ENCODE results near the gene CCDC194.

The CCDC194 gene

DNA sequence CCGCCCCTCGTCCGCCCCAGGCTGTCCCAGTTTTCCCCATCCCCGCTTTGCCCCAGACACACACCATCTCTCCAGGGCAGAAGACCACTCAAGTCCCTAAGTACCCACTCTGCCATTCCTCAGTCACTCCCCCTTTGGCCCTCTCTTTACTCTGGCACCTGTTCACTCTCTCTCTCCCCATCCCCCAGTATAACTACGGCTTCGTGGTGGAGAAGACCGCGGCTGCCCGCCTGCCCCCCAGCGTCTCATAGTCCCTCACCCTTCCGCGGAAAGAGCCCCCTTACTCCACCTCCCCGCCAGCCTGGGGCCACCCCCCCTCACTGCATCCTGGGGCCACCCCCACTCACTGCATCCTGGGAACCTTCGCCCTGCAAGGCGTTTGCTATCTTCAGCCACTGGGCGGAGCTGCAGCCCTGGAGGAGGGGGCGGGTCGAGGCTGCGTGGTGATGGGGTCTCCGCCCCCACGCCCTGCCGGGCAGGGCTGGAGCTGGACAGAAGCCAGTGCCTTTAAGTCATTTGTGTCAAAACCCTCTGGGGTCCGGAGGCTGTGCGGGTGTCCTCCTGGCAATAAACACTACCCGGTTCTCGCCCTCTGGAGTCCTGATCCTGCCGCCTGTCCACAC, 30.9 kb upstream of the CCDC194 start (continued):
- TF ChIP-seq, protein P1, sequence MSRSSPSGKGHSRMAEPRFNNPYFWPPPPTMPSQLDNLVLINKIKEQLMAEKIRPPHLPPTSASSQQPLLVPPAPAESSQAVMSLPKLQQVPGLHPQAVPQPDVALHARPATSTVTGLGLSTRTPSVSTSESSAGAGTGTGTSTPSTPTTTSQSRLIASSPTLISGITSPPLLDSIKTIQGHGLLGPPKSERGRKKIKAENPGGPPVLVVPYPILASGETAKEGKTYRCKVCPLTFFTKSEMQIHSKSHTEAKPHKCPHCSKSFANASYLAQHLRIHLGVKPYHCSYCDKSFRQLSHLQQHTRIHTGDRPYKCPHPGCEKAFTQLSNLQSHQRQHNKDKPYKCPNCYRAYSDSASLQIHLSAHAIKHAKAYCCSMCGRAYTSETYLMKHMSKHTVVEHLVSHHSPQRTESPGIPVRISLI (tag by site-specific recombination; IDR thresholded peaks at IDR 0.05) = no peak
- TF ChIP-seq SCRT1 (tag by site-specific recombination; IDR thresholded peaks at IDR 0.05; ENCODE audit: borderline replicate concordance) = peak; percentile 20; the same call in 1 of the 2 replicates
- TF ChIP-seq ZNF341 (tag by site-specific recombination; IDR thresholded peaks at IDR 0.05; ENCODE audit: low read depth) = peak; percentile 85
- TF ChIP-seq ZNF24 (tag by site-specific recombination; IDR thresholded peaks at IDR 0.05) = 0 out of 2 replicates have a peak, but pooled peaks have one; percentile 29
- peak; percentile 84 for TF ChIP-seq ZXDB (tag by site-specific recombination; IDR thresholded peaks at IDR 0.05)
- TF ChIP-seq ZIC2 (tag by site-specific recombination; IDR thresholded peaks at IDR 0.05) = peak; percentile 64
- TF ChIP-seq SP7 (tag by site-specific recombination; IDR thresholded peaks at IDR 0.05) = peak; percentile 55
- TF ChIP-seq KLF16 (tag by site-specific recombination; IDR thresholded peaks at IDR 0.05) = peak; percentile 90
- TF ChIP-seq, protein P2, sequence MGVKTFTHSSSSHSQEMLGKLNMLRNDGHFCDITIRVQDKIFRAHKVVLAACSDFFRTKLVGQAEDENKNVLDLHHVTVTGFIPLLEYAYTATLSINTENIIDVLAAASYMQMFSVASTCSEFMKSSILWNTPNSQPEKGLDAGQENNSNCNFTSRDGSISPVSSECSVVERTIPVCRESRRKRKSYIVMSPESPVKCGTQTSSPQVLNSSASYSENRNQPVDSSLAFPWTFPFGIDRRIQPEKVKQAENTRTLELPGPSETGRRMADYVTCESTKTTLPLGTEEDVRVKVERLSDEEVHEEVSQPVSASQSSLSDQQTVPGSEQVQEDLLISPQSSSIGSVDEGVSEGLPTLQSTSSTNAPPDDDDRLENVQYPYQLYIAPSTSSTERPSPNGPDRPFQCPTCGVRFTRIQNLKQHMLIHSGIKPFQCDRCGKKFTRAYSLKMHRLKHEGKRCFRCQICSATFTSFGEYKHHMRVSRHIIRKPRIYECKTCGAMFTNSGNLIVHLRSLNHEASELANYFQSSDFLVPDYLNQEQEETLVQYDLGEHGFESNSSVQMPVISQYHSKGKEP (tag by site-specific recombination; IDR thresholded peaks at IDR 0.05) = 0 out of 2 replicates have a peak, but pooled peaks have one; percentile 3
- TF ChIP-seq GLI4 (tag by site-specific recombination; IDR thresholded peaks at IDR 0.05) = 0 out of 2 replicates have a peak, but pooled peaks have one; percentile 47
- TF ChIP-seq, protein P3, sequence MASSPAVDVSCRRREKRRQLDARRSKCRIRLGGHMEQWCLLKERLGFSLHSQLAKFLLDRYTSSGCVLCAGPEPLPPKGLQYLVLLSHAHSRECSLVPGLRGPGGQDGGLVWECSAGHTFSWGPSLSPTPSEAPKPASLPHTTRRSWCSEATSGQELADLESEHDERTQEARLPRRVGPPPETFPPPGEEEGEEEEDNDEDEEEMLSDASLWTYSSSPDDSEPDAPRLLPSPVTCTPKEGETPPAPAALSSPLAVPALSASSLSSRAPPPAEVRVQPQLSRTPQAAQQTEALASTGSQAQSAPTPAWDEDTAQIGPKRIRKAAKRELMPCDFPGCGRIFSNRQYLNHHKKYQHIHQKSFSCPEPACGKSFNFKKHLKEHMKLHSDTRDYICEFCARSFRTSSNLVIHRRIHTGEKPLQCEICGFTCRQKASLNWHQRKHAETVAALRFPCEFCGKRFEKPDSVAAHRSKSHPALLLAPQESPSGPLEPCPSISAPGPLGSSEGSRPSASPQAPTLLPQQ (tag by site-specific recombination; IDR thresholded peaks at IDR 0.05) = peak; percentile 63
- TF ChIP-seq, protein P4, sequence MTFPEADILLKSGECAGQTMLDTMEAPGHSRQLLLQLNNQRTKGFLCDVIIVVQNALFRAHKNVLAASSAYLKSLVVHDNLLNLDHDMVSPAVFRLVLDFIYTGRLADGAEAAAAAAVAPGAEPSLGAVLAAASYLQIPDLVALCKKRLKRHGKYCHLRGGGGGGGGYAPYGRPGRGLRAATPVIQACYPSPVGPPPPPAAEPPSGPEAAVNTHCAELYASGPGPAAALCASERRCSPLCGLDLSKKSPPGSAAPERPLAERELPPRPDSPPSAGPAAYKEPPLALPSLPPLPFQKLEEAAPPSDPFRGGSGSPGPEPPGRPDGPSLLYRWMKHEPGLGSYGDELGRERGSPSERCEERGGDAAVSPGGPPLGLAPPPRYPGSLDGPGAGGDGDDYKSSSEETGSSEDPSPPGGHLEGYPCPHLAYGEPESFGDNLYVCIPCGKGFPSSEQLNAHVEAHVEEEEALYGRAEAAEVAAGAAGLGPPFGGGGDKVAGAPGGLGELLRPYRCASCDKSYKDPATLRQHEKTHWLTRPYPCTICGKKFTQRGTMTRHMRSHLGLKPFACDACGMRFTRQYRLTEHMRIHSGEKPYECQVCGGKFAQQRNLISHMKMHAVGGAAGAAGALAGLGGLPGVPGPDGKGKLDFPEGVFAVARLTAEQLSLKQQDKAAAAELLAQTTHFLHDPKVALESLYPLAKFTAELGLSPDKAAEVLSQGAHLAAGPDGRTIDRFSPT (tag by site-specific recombination; IDR thresholded peaks at IDR 0.05) = peak; percentile 43; the same call in 1 of the 2 replicates
- TF ChIP-seq, protein P5, sequence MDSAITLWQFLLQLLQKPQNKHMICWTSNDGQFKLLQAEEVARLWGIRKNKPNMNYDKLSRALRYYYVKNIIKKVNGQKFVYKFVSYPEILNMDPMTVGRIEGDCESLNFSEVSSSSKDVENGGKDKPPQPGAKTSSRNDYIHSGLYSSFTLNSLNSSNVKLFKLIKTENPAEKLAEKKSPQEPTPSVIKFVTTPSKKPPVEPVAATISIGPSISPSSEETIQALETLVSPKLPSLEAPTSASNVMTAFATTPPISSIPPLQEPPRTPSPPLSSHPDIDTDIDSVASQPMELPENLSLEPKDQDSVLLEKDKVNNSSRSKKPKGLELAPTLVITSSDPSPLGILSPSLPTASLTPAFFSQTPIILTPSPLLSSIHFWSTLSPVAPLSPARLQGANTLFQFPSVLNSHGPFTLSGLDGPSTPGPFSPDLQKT (IDR thresholded peaks at IDR 0.05; ENCODE audit: borderline replicate concordance, low read depth, low read length) = no peak
- TF ChIP-seq, protein P6, sequence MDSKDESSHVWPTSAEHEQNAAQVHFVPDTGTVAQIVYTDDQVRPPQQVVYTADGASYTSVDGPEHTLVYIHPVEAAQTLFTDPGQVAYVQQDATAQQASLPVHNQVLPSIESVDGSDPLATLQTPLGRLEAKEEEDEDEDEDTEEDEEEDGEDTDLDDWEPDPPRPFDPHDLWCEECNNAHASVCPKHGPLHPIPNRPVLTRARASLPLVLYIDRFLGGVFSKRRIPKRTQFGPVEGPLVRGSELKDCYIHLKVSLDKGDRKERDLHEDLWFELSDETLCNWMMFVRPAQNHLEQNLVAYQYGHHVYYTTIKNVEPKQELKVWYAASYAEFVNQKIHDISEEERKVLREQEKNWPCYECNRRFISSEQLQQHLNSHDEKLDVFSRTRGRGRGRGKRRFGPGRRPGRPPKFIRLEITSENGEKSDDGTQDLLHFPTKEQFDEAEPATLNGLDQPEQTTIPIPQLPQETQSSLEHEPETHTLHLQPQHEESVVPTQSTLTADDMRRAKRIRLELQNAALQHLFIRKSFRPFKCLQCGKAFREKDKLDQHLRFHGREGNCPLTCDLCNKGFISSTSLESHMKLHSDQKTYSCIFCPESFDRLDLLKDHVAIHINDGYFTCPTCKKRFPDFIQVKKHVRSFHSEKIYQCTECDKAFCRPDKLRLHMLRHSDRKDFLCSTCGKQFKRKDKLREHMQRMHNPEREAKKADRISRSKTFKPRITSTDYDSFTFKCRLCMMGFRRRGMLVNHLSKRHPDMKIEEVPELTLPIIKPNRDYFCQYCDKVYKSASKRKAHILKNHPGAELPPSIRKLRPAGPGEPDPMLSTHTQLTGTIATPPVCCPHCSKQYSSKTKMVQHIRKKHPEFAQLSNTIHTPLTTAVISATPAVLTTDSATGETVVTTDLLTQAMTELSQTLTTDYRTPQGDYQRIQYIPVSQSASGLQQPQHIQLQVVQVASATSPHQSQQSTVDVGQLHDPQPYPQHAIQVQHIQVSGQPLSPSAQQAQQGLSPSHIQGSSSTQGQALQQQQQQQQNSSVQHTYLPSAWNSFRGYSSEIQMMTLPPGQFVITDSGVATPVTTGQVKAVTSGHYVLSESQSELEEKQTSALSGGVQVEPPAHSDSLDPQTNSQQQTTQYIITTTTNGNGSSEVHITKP (tag by site-specific recombination; IDR thresholded peaks at IDR 0.05) = no peak
- peak; percentile 59; the same call in 1 of the 2 replicates for TF ChIP-seq ZEB2 (tag by site-specific recombination; IDR thresholded peaks at IDR 0.05)
- TF ChIP-seq ZBTB8A (tag by site-specific recombination; IDR thresholded peaks at IDR 0.05) = peak; percentile 72
- peak; percentile 54; the same call in 1 of the 2 replicates for TF ChIP-seq ZNF366 (tag by site-specific recombination; conservative IDR thresholded peaks at IDR 0.05)
- TF ChIP-seq, protein P7, sequence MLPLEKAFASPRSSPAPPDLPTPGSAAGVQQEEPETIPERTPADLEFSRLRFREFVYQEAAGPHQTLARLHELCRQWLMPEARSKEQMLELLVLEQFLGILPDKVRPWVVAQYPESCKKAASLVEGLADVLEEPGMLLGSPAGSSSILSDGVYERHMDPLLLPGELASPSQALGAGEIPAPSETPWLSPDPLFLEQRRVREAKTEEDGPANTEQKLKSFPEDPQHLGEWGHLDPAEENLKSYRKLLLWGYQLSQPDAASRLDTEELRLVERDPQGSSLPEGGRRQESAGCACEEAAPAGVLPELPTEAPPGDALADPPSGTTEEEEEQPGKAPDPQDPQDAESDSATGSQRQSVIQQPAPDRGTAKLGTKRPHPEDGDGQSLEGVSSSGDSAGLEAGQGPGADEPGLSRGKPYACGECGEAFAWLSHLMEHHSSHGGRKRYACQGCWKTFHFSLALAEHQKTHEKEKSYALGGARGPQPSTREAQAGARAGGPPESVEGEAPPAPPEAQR (tag by site-specific recombination; IDR thresholded peaks at IDR 0.05) = no peak; the same call in 1 of the 2 replicates
- TF ChIP-seq GLIS1 (tag by site-specific recombination; IDR thresholded peaks at IDR 0.05) = peak; percentile 68
- TF ChIP-seq, protein P8, sequence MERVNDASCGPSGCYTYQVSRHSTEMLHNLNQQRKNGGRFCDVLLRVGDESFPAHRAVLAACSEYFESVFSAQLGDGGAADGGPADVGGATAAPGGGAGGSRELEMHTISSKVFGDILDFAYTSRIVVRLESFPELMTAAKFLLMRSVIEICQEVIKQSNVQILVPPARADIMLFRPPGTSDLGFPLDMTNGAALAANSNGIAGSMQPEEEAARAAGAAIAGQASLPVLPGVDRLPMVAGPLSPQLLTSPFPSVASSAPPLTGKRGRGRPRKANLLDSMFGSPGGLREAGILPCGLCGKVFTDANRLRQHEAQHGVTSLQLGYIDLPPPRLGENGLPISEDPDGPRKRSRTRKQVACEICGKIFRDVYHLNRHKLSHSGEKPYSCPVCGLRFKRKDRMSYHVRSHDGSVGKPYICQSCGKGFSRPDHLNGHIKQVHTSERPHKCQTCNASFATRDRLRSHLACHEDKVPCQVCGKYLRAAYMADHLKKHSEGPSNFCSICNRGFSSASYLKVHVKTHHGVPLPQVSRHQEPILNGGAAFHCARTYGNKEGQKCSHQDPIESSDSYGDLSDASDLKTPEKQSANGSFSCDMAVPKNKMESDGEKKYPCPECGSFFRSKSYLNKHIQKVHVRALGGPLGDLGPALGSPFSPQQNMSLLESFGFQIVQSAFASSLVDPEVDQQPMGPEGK (tag by site-specific recombination; IDR thresholded peaks at IDR 0.05) = peak; percentile 96
- no peak for TF ChIP-seq ZNF529 (tag by site-specific recombination; IDR thresholded peaks at IDR 0.05; ENCODE audit: insufficient replicate concordance)
- no peak for TF ChIP-seq ZNF266 (tag by site-specific recombination; IDR thresholded peaks at IDR 0.05; ENCODE audit: low read depth)
